Activated naive CD8-positive, alpha-beta T cell treated with anti-CD3 and anti-CD28 coated beads, Interleukin-2, amount 10 ng/mL, durations not matched to agents 7 days and 5 days (primary cell): ENCODE measurements around the gene CD209. TPM values are rescaled to one million over a fixed set of nuclear protein-coding genes. Genes with fewer than 3 reads are reported as not detected.
"Not testable (repeated sequence)": the region's sequence is repeated elsewhere in the genome, so short reads cannot be mapped to it uniquely, and the experiment has no call there.

ENCODE experiments used
- ATAC-seq: fragments of 150-1000 bp; cut with Tn5 transposase; one replicate; pipeline ENCODE4 v1.10.0; 2021; ENCODE audit warnings: low read depth, moderate library complexity
- POLR2A ChIA-PET: fragments of 350-600 bp; sonication (Branson Sonifier 250); formaldehyde crosslinking; loops from one replicate; lab custom pipeline; 2021; ENCODE audit warnings: antibody characterized with exemption; lab: Charles Lee
- DNase-seq: peaks from one replicate; pipeline ENCODE4 v3.0.0; 2021
- H3K27ac Mint-ChIP-seq: one replicate; pipeline ENCODE4 v1.8.0; 2022; ENCODE audit warnings: mild to moderate bottlenecking, mixed read lengths
- H3K27me3 Mint-ChIP-seq: one replicate; pipeline ENCODE4 v1.8.0; 2022; ENCODE audit warnings: mild to moderate bottlenecking, moderate library complexity, mixed read lengths
- H3K36me3 Mint-ChIP-seq: one replicate; pipeline ENCODE4 v1.8.0; 2021; ENCODE audit warnings: mild to moderate bottlenecking, mixed read lengths
- H3K4me1 Mint-ChIP-seq: one replicate; pipeline ENCODE4 v1.8.0; 2021; ENCODE audit warnings: mixed read lengths
- H3K4me3 Mint-ChIP-seq: one replicate; pipeline ENCODE4 v1.8.0; 2022; ENCODE audit warnings: mild to moderate bottlenecking, moderate library complexity, mixed read lengths
- H3K9me3 Mint-ChIP-seq: one replicate; pipeline ENCODE4 v1.8.0; 2021; ENCODE audit warnings: mixed read lengths
- total RNA-seq, 2 experiments: library from RNA; stranded (reverse); gene quantifications; one replicate each; pipeline ENCODE4 v1.2.3, GENCODE V29; 2021

The CD209 gene
- total RNA-seq: under 1 TPM; 0.19 to 0.62 TPM

DNA sequence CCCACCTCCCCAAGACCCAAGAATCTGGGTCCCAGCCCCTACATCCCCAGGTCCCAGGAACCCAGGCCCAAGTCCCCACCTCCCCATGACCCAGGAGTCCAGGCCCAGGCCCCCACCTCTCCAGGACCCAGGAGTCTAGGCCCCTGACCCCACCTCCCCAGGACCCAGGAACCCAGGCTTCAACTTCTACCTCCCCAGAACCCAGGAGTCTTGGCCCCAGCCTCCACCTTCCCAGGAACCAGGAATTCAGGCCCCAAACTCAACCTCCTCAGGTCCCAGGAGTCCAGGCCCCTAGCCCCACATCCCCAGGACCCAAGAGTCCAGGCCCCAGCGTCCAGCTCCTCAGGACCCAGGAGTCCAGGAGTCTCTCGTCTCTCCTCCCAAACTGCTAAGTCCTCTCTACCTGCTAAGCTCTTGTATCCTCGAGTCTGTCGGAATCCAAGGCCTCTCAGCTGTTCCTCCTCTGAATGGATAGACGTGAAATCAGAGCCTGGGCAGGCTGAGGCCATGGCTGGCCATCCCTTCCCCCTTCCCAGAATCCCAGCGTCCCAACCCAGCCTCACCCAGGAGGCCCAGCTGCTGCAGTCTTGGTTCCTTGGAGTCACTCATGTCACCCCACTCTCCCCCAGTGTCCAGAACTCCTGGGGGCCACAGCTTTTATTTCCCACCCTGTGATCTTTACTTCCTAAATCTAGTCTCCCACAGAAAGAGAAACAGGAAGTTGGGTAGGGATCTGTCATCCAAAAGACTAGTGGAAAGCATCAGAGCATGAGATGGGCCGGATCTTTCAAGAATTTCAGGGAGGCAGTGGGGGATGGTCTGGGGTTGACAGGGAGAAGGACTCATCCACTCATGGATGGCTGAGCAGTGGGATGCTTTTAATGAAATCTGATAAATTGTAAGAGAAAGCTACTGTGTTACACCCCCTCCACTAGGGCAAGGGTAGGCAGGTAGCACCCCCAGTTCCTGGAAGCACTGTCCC lies at the start of gene CD209:
CD209 (minus strand) TSS at position 632 of the 982 bp plus-strand sequence; CDS start at position 609, 23 bp downstream.
- Mint-ChIP-seq H3K4me3 (no peak within 1 kb of the TSS), H3K36me3 (peaks cover 2% of the 10 kb centered on the region), H3K27ac (no peak within 1 kb of the TSS), H3K27me3 (peaks cover 4% of the 10 kb centered on the region), H3K9me3 (peaks cover 14% of the 10 kb centered on the region), H3K4me1 (no peaks in the 10 kb centered on the region)
- POLR2A ChIA-PET: no interaction called here
- ATAC-seq (no peak), DNase-seq (no peak)

DNA sequence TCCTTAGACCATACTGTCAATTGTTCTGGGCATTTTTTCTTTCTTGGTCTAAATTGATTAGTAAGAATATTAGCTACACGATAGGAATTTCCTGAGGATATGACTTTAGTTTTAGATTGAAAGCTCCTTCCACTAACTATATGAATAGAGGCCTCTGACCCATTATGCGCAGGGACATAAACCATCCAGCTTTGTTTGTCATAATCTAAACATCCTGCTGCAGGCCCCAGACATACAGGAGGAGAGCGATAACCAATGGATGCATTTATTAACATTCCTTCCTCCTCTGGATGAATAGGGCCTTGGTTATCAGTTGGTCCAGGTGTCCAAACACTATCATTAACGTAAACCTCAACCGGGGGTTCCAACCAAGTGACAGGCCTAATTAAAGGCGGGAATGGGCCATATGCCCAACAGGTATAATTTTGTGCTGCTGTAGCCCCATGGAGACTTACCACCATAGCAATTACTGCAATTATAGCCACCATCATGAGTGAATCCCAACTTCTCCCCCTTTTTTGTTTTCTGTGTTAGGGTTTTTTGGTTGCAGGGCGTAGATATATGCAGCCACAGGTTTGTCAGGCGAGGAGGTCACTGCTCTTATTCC lies 48.3 kb upstream of the CD209 start:
- POLR2A ChIA-PET: no interaction called here
- DNase-seq: no peak
- Mint-ChIP-seq H3K4me1 (peaks cover 2% of the 10 kb centered on the region), H3K9me3 (no peaks in the 10 kb centered on the region), H3K4me3 (no peak overlapping the region), H3K36me3 (no peaks in the 10 kb centered on the region), H3K27me3 (peaks cover 26% of the 10 kb centered on the region), H3K27ac (no peak overlapping the region)
- ATAC-seq: no peak

DNA sequence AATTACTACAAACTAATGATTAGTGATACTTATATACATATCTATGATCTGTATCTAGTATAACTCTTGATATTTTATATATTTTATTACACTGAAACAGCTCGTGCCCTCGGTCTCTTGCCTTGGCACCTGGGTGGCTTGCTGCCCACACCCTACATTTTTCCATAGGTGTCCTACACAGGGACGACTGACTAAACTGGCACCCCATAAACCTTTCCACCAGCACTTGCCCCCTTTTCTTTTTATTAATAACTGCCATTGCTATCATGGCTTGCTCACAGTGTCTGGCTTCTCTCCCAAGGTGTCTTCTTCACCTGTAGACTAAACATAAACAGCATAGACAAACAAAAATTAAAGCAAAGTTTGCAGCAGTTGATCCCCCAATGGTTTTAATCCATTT lies 46.2 kb upstream of the CD209 start:
- ATAC-seq (no peak), DNase-seq (no peak)
- Mint-ChIP-seq H3K4me3 (no peak overlapping the region), H3K9me3 (no peaks in the 10 kb centered on the region), H3K27ac (no peak overlapping the region), H3K4me1 (no peaks in the 10 kb centered on the region), H3K36me3 (no peaks in the 10 kb centered on the region), H3K27me3 (peaks cover 22% of the 10 kb centered on the region)
- POLR2A ChIA-PET: no interaction called here

- H3K4me1 Mint-ChIP-seq, H3K4me3 Mint-ChIP-seq, H3K27ac Mint-ChIP-seq, DNase-seq, H3K9me3 Mint-ChIP-seq, H3K36me3 Mint-ChIP-seq, ATAC-seq: not testable (repeated sequence)
- POLR2A ChIA-PET: interaction anchor here (0.6 kb wide), 1 partner anchor 444 kb away, joined by 5 read pairs; no protein-coding TSS in a partner anchor
- peaks cover 25% of the 10 kb centered on the region for H3K27me3 Mint-ChIP-seq
Observed at GRCh38 chr19:7792701-7793100, 45.4 kb upstream of the CD209 start.

DNA sequence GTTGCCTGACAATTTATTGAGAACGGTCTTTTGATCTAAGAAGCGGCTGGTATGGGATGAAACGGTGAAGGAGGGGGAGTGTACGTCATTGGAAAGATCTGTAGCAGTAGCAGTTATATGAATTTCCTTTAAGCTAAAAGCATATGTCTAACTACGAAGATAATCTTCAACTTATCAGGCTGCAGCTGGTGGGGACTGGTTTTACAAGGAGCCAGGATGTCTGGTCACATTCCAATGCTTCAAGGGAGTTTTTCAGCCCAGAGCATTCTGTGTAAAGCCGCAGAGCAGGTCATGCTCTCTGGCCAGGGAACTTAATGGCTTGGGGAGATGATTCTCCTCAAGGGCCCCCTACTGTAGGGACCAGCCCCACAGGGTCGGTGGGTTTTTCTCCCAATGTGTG lies 44.9 kb upstream of the CD209 start:
- H3K27me3 Mint-ChIP-seq: peaks cover 28% of the 10 kb centered on the region
- no peaks in the 10 kb centered on the region for H3K9me3 Mint-ChIP-seq
- no peaks in the 10 kb centered on the region for H3K36me3 Mint-ChIP-seq
- ATAC-seq (no peak), DNase-seq (no peak)
- no peak overlapping the region for H3K4me3 Mint-ChIP-seq
- peaks cover 1% of the 10 kb centered on the region for H3K4me1 Mint-ChIP-seq
- POLR2A ChIA-PET: interaction anchor here (0.6 kb wide), 1 partner anchor 445 kb away, joined by 5 read pairs; no protein-coding TSS in a partner anchor
- no peak overlapping the region for H3K27ac Mint-ChIP-seq

- H3K4me3 Mint-ChIP-seq: no peak overlapping the region
- DNase-seq: no peak
Observed at GRCh38 chr19:7790416-7790815, 43.1 kb upstream of the CD209 start.

DNA sequence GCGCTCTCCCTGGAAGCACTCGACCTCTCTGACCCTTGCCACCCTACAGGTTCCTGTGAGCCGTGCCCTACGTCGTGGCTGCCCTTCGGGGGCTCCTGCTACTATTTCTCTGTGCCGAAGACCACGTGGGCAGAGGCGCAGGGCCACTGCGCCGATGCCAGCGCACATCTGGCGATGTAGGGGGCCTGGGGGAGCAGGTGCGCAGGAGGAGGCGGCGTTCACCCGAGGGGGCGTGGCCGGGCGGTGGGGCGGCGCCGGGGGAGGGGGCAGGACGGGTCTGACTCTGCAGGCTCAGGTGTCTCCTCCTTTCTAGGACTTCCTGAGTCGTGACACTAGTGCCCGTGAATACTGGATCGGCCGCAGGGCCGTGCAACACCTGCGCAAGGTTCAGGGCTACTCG lies 42.1 kb upstream of the CD209 start:
- Mint-ChIP-seq H3K36me3 (no peaks in the 10 kb centered on the region), H3K27ac (no peak overlapping the region), H3K9me3 (peaks cover 2% of the 10 kb centered on the region), H3K4me3 (no peak overlapping the region), H3K27me3 (peaks cover 46% of the 10 kb centered on the region), H3K4me1 (peaks cover 3% of the 10 kb centered on the region)
- DNase-seq (no peak), ATAC-seq (no peak)
- POLR2A ChIA-PET: no interaction called here

More at GRCh38 chr19:7790416-7790815, 43.1 kb upstream of the CD209 start:
- POLR2A ChIA-PET: no interaction called here
- peaks cover 2% of the 10 kb centered on the region for H3K9me3 Mint-ChIP-seq
- peaks cover 3% of the 10 kb centered on the region for H3K4me1 Mint-ChIP-seq
- H3K36me3 Mint-ChIP-seq: no peaks in the 10 kb centered on the region
- H3K27ac Mint-ChIP-seq: no peak overlapping the region
- no peak for ATAC-seq
- H3K27me3 Mint-ChIP-seq: peaks cover 40% of the 10 kb centered on the region

DNA sequence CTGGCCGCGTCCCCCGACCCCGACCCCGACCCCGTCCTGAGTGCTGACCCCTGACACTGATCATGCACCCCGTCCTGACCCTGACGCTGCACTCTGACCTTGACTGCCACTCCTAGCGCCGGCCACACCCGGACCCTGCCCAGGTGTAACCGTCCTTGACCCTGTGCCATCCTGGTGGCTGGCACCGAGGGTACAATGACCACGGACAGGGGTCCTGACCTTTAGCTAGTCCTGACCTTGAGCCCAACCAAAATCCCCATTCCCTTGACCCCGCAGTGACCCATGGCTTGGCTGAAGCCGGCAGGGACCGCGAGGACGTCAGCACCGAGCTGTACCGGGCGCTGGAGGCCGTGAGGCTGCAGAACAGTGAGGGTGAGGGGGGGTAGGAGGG lies 41.6 kb upstream of the CD209 start:
- peaks cover 2% of the 10 kb centered on the region for H3K9me3 Mint-ChIP-seq
- no peak for DNase-seq
- POLR2A ChIA-PET: no interaction called here
- H3K36me3 Mint-ChIP-seq: no peaks in the 10 kb centered on the region
- no peak for ATAC-seq
- peaks cover 3% of the 10 kb centered on the region for H3K4me1 Mint-ChIP-seq
- H3K27me3 Mint-ChIP-seq: peaks cover 50% of the 10 kb centered on the region
- no peak overlapping the region for H3K27ac Mint-ChIP-seq
- no peak overlapping the region for H3K4me3 Mint-ChIP-seq

- POLR2A ChIA-PET: no interaction called here
- Mint-ChIP-seq H3K4me3 (no peak overlapping the region), H3K27me3 (peaks cover 55% of the 10 kb centered on the region), H3K9me3 (peaks cover 2% of the 10 kb centered on the region), H3K4me1 (peaks cover 3% of the 10 kb centered on the region), H3K27ac (no peak overlapping the region), H3K36me3 (no peaks in the 10 kb centered on the region)
- DNase-seq (no peak), ATAC-seq (no peak)
Observed at GRCh38 chr19:7788178-7788932, 41.0 kb upstream of the CD209 start.

DNA sequence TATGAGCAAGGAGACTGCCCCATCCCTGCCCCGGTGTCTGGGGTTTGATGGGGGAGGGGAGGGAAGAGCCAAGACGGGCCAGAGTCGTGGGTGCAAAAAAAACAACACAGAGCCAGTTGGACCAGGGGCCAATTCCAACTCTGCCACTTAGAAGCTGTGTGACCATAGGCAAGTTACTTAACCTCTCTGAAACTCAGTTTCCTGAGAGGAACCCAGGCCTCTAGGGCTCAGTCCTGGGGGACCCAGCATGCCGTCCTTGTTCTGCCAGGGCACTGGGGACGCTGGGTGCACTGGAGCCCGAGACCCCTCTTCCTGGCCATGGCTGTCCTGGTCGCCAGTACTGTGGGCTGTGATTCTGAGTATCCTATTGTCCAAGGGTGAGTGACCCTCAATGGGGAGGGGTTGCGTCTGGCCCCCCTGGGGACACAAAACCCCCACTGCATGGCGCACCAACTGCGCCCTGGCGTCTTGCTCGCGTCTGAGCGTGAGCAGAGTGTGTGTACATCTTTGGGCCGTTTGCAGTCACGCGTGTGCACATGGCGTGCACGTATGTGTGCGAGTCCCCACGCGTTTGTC lies 40.4 kb upstream of the CD209 start:
- ATAC-seq: no peak
- no peak for DNase-seq
- peaks cover 2% of the 10 kb centered on the region for H3K9me3 Mint-ChIP-seq
- H3K27ac Mint-ChIP-seq: no peak overlapping the region
- peaks cover 3% of the 10 kb centered on the region for H3K4me1 Mint-ChIP-seq
- peaks cover 61% of the 10 kb centered on the region for H3K27me3 Mint-ChIP-seq
- H3K36me3 Mint-ChIP-seq: no peaks in the 10 kb centered on the region
- POLR2A ChIA-PET: interaction anchor here (0.6 kb wide), 1 partner anchor 135 kb away, joined by 4 read pairs; no protein-coding TSS in a partner anchor
- no peak overlapping the region for H3K4me3 Mint-ChIP-seq

GRCh38 chr19:7787141-7787540 lies 39.8 kb upstream of the CD209 start:
- H3K27me3 Mint-ChIP-seq: peaks cover 64% of the 10 kb centered on the region
- H3K4me1 Mint-ChIP-seq: peaks cover 3% of the 10 kb centered on the region
- H3K27ac Mint-ChIP-seq: no peak overlapping the region
- POLR2A ChIA-PET: interaction anchor here (0.6 kb wide), 1 partner anchor 134 kb away, joined by 4 read pairs; no protein-coding TSS in a partner anchor
- ATAC-seq (no peak), DNase-seq (no peak)
- H3K9me3 Mint-ChIP-seq: peaks cover 2% of the 10 kb centered on the region
- no peak overlapping the region for H3K4me3 Mint-ChIP-seq
- H3K36me3 Mint-ChIP-seq: no peaks in the 10 kb centered on the region

GRCh38 chr19:7784856-7785255 lies 37.5 kb upstream of the CD209 start:
- ATAC-seq: no peak
- POLR2A ChIA-PET: no interaction called here
- no peaks in the 10 kb centered on the region for H3K36me3 Mint-ChIP-seq
- DNase-seq: no peak
- no peak overlapping the region for H3K4me3 Mint-ChIP-seq
- H3K9me3 Mint-ChIP-seq: peaks cover 2% of the 10 kb centered on the region
- H3K4me1 Mint-ChIP-seq: peaks cover 3% of the 10 kb centered on the region
- no peak overlapping the region for H3K27ac Mint-ChIP-seq
- H3K27me3 Mint-ChIP-seq: peaks cover 61% of the 10 kb centered on the region

- no peak for ATAC-seq
- DNase-seq: no peak
- Mint-ChIP-seq H3K27me3 (peaks cover 52% of the 10 kb centered on the region), H3K36me3 (no peaks in the 10 kb centered on the region), H3K9me3 (peaks cover 2% of the 10 kb centered on the region), H3K27ac (no peak overlapping the region), H3K4me3 (no peak overlapping the region), H3K4me1 (peaks cover 3% of the 10 kb centered on the region)
- POLR2A ChIA-PET: no interaction called here
Observed at GRCh38 chr19:7783991-7784423, 36.7 kb upstream of the CD209 start.
